Type B pancreatic cell (in vitro differentiated cells): Measurements from ENCODE around the gene RTN4. TPM values are rescaled to one million over a fixed set of nuclear protein-coding genes. Genes with fewer than 3 reads are reported as not detected.
A peak's percentile ranks its signal among the peaks of the same experiment; 100 is the strongest.

Experiments used
- DNase-seq: peaks from one replicate; pipeline ENCODE4 v3.0.0; 2021; ENCODE audit warnings: mixed read lengths; ENCODE audit not compliant: unreplicated experiment; ENCODE audit errors: extremely low spot score
- H3K27ac Mint-ChIP-seq: 2 replicates; pipeline ENCODE4 v1.8.0; 2021; ENCODE audit warnings: mild to moderate bottlenecking, mixed read lengths
- H3K27me3 Mint-ChIP-seq: 2 replicates; pipeline ENCODE4 v1.8.0; 2021; ENCODE audit warnings: mixed read lengths
- H3K36me3 Mint-ChIP-seq: 2 replicates; pipeline ENCODE4 v1.8.0; 2021; ENCODE audit warnings: mixed read lengths
- H3K4me1 Mint-ChIP-seq: one replicate; pipeline ENCODE4 v1.8.0; 2021; ENCODE audit warnings: mixed read lengths; ENCODE audit not compliant: unreplicated experiment
- H3K4me3 Mint-ChIP-seq: 2 replicates; pipeline ENCODE4 v1.8.0; 2021; ENCODE audit warnings: mild to moderate bottlenecking, mixed read lengths
- H3K9me3 Mint-ChIP-seq: 2 replicates; pipeline ENCODE4 v1.8.0; 2021; ENCODE audit warnings: mixed read lengths
- total RNA-seq: library from RNA; stranded (reverse); gene quantifications from 2 replicates; pipeline ENCODE4 v1.2.1, GENCODE V29; 2021; ENCODE audit warnings: low replicate concordance
- TF ChIP-seq, protein P1 (sequence below): fragments of 200-600 bp; sonication (generic); conservative IDR thresholded peaks from 2 replicates; pipeline ENCODE4 v1.5.0; 2021; ENCODE audit warnings: antibody characterized with exemption, mild to moderate bottlenecking

The RTN4 gene
- total RNA-seq, 1 donor from 2014 or later: 187 TPM

DNA sequence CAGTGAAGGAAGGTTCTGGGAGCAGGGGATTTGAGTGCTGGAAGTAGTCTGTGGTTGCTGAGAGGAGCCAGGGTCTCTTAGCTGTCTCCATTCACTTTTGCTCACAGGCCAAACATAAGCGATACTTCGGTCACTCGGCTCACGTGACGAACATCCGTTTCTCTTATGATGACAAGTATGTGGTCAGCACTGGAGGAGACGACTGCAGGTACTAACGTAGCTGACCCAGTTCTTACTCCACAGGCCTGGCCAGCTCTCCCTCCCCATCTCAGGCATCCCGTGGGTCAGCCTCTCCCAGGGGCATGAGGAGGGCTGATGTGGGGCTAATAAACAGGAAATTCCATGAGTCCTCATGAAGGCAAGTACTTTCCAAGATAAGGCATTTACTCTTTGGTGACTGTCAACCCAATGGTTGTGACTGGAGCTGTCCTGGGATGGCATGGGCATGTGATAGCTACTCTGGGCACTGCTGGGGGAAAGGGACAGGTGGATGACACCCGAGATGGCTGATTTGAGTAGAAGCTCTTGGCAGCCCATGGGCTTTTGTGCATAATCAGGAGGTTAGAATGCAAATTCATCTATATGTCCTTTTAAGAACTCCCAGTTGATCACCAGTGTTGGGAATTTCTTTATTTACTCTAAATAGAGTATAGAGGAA is 81.6 kb downstream of the RTN4 start:
- no peaks in the 10 kb centered on the region for H3K9me3 Mint-ChIP-seq
- no peak overlapping the region for H3K4me3 Mint-ChIP-seq
- H3K27ac Mint-ChIP-seq: peak overlapping the region; percentile 18
- no peaks in the 10 kb centered on the region for H3K27me3 Mint-ChIP-seq
- peaks cover 29% of the 10 kb centered on the region for H3K4me1 Mint-ChIP-seq
- H3K36me3 Mint-ChIP-seq: peaks cover 45% of the 10 kb centered on the region
- TF ChIP-seq, protein P1, sequence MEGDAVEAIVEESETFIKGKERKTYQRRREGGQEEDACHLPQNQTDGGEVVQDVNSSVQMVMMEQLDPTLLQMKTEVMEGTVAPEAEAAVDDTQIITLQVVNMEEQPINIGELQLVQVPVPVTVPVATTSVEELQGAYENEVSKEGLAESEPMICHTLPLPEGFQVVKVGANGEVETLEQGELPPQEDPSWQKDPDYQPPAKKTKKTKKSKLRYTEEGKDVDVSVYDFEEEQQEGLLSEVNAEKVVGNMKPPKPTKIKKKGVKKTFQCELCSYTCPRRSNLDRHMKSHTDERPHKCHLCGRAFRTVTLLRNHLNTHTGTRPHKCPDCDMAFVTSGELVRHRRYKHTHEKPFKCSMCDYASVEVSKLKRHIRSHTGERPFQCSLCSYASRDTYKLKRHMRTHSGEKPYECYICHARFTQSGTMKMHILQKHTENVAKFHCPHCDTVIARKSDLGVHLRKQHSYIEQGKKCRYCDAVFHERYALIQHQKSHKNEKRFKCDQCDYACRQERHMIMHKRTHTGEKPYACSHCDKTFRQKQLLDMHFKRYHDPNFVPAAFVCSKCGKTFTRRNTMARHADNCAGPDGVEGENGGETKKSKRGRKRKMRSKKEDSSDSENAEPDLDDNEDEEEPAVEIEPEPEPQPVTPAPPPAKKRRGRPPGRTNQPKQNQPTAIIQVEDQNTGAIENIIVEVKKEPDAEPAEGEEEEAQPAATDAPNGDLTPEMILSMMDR: no peak
- no peak for DNase-seq

DNA sequence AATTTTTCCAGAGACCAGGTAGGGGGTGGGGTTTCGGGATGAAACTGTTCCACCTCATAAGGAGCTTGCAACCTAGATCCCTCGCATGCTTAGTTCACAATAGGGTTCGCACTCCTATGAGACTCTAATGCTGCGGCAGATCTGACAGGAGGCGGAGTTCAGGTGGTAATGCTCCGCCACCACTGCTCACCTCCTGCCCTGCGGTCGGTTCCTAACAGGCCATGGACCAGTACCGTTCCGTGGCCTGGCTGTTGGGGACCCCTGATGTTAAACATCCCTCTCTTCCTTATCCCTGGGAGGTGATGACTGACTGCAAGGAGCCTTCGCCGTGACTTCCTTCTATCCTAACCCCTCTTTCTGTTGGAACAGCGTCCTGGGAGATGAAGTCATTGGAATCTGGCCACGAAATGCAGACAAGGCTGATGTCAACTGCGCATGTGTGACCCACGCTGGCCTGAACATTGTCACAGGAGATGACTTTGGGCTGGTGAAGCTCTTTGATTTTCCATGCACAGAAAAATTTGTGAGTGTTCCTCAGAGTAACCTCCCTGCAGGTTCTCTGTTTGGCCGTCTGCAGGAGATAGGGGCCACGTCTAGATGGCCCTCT is 82.4 kb downstream of the RTN4 start:
- peak overlapping the region; percentile 18 for H3K27ac Mint-ChIP-seq
- H3K4me3 Mint-ChIP-seq: no peak overlapping the region

DNA sequence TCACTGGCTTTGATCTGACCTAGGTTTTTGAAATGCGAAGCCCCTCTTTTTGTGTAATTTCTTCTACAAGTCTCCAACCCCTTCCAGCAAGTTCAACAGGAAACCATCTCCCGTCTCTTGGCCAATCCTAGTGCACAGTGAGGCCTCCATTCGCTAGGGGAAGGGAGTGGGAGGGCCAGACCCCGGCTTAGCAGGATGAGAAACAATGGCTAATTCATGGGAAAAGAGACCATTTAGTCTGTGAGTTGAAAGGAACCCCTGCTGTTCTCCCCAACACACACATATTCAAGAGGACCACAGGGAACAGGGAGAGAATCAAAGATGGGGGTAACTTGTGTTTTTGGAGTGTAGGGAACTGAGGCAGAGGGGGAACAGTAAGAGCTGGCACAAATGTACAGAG is 83.0 kb downstream of the RTN4 start:
- peaks cover 19% of the 10 kb centered on the region for H3K4me1 Mint-ChIP-seq
- H3K4me3 Mint-ChIP-seq: peak overlapping the region; percentile 17
- no peak overlapping the region for H3K27ac Mint-ChIP-seq
- no peaks in the 10 kb centered on the region for H3K9me3 Mint-ChIP-seq
- H3K27me3 Mint-ChIP-seq: no peaks in the 10 kb centered on the region
- TF ChIP-seq, protein P1: no peak
- DNase-seq: no peak
- H3K36me3 Mint-ChIP-seq: peaks cover 40% of the 10 kb centered on the region

More for the DNA sequence above, 82.4 kb downstream of the RTN4 start:
- peaks cover 44% of the 10 kb centered on the region for H3K36me3 Mint-ChIP-seq
- no peaks in the 10 kb centered on the region for H3K9me3 Mint-ChIP-seq
- TF ChIP-seq, protein P1: no peak
- peak; percentile 64 for DNase-seq
- H3K4me1 Mint-ChIP-seq: peaks cover 22% of the 10 kb centered on the region
- H3K27me3 Mint-ChIP-seq: no peaks in the 10 kb centered on the region

DNA sequence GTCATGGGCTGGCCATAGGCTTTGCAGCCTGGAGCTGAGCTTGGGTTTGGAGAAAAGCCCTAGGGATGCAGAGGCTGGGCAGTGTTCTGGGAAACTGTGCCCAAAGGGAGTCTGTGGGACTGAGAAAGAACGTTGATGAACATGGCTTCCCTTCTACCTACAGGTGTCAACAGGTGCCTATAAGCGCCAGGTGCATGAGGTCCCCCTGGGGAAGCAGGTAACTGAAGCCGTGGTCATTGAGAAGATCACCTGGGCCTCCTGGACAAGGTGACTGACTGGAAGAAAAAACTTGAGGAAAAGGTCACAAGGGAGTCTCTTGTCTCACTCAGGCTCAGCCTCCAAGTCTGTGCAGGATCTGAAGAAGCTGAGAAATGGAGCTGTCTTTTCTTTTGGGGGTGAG is 83.4 kb downstream of the RTN4 start:
- Mint-ChIP-seq H3K4me3 (no peak overlapping the region), H3K4me1 (peaks cover 19% of the 10 kb centered on the region), H3K36me3 (peaks cover 40% of the 10 kb centered on the region), H3K27me3 (no peaks in the 10 kb centered on the region), H3K27ac (no peak overlapping the region), H3K9me3 (no peaks in the 10 kb centered on the region)
- DNase-seq: no peak
- TF ChIP-seq, protein P1: no peak

DNA sequence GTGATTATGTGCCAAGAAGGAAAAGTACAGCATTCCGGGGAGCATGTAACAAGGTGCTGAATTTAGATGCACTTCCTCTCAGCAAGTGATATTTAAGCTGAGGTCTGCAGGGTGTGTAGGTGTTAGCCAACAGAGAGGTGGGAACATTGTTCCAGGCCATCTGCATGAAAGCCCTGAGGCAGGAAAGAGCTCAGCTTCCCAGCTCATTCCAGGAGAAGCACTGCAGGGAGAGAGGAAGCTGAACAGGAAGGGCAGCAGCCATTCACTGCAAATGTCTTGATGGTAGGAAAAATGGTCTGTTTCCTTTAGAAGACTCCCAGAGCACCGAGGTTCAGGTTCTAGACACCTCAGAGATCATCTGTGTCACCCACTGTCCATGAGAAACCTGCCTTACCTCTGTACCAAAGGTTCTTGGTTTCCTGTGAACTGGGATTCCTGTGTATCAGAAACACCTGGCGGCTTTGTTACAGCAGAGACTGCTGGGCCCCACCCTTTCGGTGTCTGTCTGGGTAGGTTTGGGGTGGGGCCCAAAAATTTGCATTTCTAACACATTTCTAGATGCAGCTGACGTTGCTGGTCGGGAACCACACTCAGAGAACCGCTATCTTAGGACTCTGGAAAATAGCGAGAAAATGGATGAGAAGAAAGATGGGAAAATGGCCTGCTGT is 84.0 kb downstream of the RTN4 start:
- Mint-ChIP-seq H3K27ac (no peak overlapping the region), H3K36me3 (peaks cover 35% of the 10 kb centered on the region), H3K9me3 (no peaks in the 10 kb centered on the region), H3K4me1 (peaks cover 19% of the 10 kb centered on the region), H3K4me3 (no peak overlapping the region), H3K27me3 (no peaks in the 10 kb centered on the region)
- TF ChIP-seq, protein P1: no peak
- no peak for DNase-seq
